ES-I3 (cell line): ENCODE measurements around the gene CAPN10.

Experiments
- H3K36me3 ChIP-seq: 2 replicates; pipeline ENCODE4 v1.6.1; 2013; ENCODE audit warnings: mild to moderate bottlenecking, low read length, control low read depth, moderate library complexity; ENCODE audit not compliant: insufficient read depth
- H3K4me1 ChIP-seq: 2 replicates; pipeline ENCODE4 v1.6.1; 2013; ENCODE audit warnings: mild to moderate bottlenecking, control low read depth, low read length; ENCODE audit not compliant: insufficient read depth
- H3K9ac ChIP-seq: 2 replicates; pipeline ENCODE4 v1.6.1; 2013; ENCODE audit warnings: low read depth, mild to moderate bottlenecking, low read length, moderate library complexity
- H3K9me3 ChIP-seq: 2 replicates; pipeline ENCODE4 v1.6.1; 2013; ENCODE audit warnings: mild to moderate bottlenecking, low read length, moderate library complexity; ENCODE audit not compliant: control insufficient read depth, insufficient read depth

The CAPN10 gene

GRCh38 chr2:240622060-240622411 is 35.5 kb downstream of the CAPN10 start:
- H3K9me3 ChIP-seq: peaks cover 4% of the 10 kb centered on the region; the same call in 1 of the 2 replicates
- no peaks in the 10 kb centered on the region for H3K36me3 ChIP-seq
- peaks cover 5% of the 10 kb centered on the region; the same call in 1 of the 2 replicates for H3K4me1 ChIP-seq
- no peak overlapping the region for H3K9ac ChIP-seq

DNA sequence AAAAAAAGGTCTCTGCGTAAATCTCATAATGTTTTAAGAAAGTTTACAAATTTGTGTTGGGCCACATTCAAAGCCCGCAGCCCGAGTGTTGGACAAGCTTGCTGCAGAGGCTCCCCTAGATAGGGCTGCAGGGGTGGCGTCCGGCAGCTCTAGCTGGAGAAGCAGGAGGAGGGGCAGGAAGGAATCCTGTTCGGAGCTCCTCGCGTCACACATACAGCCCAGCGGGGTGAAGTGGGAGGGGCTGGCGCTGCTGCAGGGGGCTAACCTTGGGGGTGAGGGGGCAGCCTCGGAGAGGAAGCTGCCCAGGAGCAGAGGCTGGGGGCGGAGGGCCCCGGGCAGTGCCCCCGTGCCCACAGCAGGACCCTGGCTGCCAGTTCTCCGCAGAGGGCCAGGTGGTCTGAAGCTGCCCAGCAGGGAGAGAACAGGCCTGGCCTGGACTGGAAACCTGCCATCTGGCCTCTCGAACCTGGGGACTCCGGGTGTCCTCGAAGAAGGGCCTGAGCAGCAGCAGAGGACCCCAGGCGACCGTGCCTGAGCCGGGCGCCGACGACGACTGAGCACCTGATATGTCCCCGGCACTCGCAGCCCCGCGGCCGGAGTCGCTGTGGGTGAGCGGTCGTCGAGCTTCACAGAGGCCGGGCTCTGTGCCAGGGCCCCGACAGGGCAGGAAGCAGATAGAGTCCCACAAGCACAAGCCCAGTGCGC is 36.1 kb downstream of the CAPN10 start:
- H3K9me3 ChIP-seq: peaks cover under 1% of the 10 kb centered on the region; the same call in 1 of the 2 replicates
- H3K4me1 ChIP-seq: peaks cover 5% of the 10 kb centered on the region; the same call in 1 of the 2 replicates
- H3K9ac ChIP-seq: no peak overlapping the region
- H3K36me3 ChIP-seq: no peaks in the 10 kb centered on the region

- Histone ChIP-seq H3K9me3 (no peaks in the 10 kb centered on the region), H3K4me1 (peaks cover 5% of the 10 kb centered on the region; the same call in 1 of the 2 replicates), H3K9ac (no peak overlapping the region), H3K36me3 (no peaks in the 10 kb centered on the region)
Measured at GRCh38 chr2:240623531-240624010, 37.0 kb downstream of the CAPN10 start.

DNA sequence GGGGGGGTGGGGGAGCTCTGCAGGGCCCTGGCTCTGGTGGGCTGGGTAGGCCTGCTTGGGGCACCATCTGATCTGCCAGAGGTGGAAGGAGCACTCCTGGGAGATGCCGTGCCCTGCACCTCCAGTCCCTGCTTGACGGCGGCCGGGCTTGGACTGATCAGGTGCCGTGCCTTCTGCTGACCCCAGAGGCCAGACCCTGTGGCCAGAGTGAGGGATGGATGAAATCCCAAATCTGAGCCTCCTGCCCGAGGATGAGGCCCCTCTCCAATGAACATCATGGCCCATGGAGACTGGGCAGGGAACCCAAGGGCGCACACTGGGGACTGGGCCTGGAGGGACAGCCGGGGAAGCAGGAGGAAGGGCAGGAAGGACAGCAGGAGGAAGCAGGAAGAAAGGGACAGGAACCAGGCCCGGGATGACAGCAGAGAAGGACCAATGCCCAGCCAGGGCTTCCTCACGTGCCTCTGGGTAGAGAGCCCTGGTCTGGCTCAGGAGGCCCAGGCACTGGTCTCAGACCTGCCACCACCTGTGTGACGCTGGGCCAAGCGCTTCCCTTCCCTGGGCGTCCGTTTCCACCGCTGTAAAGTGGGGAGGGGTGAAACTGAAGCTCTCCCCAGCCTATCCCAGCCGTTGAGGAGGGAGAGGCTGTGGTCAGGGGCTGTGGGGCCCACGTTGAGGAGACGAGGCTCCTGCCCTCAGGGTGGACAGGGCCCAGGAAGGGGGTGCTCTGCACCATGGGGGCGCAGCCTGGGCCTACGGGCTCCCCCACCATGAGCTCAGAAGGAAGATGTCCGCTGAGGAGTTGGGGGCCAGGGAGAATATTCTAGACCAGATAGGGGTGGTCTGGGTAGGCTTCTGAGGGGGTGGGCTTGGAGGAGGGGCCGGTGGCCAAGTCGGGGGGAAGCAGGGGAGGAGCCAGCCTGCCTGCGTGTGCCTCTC is 37.7 kb downstream of the CAPN10 start:
- Histone ChIP-seq H3K4me1 (peaks cover 5% of the 10 kb centered on the region; the same call in 1 of the 2 replicates), H3K9ac (no peak overlapping the region), H3K9me3 (no peaks in the 10 kb centered on the region), H3K36me3 (no peaks in the 10 kb centered on the region)

DNA sequence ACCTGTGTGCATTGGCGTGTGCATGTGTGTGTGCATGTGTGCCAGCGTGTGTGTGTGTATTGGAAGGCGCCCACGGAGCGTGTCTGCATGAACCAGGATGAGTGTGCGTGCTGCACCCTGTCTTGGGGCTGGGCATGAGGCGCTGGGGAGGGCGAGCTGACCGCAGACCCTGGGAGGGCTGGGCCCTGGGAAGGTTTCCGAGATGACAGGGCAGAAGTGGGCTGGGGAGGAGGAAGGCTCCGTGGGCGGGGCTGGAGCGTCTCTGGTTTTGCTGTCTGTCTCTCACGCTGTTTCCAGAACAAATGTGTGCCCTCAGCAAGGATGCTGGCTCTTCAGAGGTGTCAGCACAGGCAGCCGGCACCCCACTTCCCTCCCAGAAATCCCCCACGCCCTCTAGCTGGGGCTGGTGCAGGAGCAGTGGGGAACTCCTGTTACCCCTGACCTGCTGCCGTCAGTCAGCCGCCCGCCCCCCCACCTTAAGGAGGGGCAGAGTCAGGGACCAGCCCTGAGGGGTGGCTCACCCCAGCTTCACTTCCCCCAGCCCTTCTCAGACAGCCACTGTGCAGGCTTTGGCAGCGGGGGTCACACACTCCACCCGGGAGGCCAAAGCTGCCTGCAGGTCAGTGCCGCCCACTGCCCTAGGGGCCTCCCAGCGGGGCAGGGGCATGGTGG is 38.6 kb downstream of the CAPN10 start, which contains the start of gene GPR35:
TSS of gene GPR35 (plus strand) at position 531 of the 672 bp plus-strand sequence. CDS start 4,473 bp downstream, outside the sequence.
- Histone ChIP-seq H3K4me1 (peaks cover 5% of the 10 kb centered on the region; the same call in 1 of the 2 replicates), H3K9ac (no peak within 1 kb of the TSS), H3K36me3 (no peaks in the 10 kb centered on the region)

GRCh38 chr2:240626531-240627300 is 40.2 kb downstream of the CAPN10 start:
- Histone ChIP-seq H3K9me3 (no peaks in the 10 kb centered on the region), H3K36me3 (no peaks in the 10 kb centered on the region), H3K4me1 (peaks cover 5% of the 10 kb centered on the region; the same call in 1 of the 2 replicates), H3K9ac (no peak overlapping the region)

More for the DNA sequence above, 38.6 kb downstream of the CAPN10 start, which contains the start of gene GPR35:
- H3K9me3 ChIP-seq: no peaks in the 10 kb centered on the region

DNA sequence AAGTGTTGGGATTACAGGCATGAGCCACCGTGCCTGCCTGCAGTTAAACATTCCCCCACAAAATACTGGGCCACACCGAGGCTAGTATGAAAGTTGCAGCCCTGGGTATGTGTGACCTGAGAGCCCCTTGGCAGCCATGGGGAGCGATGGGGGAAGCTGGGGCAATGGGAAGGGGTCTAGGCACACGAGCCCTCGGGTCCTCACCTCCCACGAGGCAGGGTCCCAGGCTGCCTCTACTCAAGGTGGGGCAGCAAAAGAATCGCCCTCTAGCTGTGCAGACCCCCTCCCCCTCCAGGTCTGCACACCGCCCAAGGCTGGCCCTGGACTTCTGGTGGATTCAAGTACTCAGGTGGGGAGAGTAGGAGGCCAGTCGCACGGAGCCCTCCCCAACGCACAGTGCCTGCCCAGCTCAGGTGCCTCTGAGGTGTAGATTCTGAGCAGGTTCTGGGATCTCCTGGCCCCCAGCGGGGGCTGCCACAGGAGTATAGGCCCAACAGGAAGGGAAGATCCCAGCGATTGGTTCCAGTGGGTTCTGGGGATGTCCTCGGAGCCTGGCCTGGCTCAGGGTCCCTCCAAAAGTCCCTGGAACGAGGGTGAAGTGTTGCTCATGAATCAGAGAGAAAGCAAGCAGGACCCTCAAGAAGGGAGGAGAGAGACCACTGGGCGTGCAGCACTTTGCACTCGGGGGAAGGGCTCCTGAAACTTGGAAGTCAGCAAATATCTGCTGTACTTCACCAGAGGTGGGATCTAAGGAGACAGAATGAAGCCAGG is 41.4 kb downstream of the CAPN10 start:
- Histone ChIP-seq H3K9me3 (no peaks in the 10 kb centered on the region), H3K36me3 (no peaks in the 10 kb centered on the region), H3K9ac (no peak overlapping the region), H3K4me1 (peaks cover 5% of the 10 kb centered on the region; the same call in 1 of the 2 replicates)

DNA sequence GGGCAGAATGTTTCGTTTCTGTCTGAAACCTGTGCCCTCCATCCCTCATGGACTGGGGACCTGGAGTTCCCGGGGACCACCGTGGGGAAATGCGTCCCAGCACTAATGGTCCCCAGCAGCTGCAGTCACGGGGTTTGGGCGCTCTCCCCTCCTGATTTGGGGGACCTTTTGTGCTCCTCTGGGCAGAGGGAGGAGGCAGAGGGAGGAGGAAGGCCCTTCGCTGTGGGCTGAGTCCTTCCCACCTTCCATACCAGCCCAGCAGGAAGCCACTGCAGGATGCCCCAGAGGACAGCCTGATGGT is 41.9 kb downstream of the CAPN10 start:
- H3K36me3 ChIP-seq: no peaks in the 10 kb centered on the region
- H3K9me3 ChIP-seq: no peaks in the 10 kb centered on the region
- H3K4me1 ChIP-seq: peaks cover 5% of the 10 kb centered on the region; the same call in 1 of the 2 replicates
- no peak overlapping the region for H3K9ac ChIP-seq

GRCh38 chr2:240628808-240629618 is 42.5 kb downstream of the CAPN10 start:
- Histone ChIP-seq H3K4me1 (peaks cover 5% of the 10 kb centered on the region; the same call in 1 of the 2 replicates), H3K9ac (no peak overlapping the region), H3K36me3 (no peaks in the 10 kb centered on the region), H3K9me3 (no peaks in the 10 kb centered on the region; the same call in 1 of the 2 replicates)

DNA sequence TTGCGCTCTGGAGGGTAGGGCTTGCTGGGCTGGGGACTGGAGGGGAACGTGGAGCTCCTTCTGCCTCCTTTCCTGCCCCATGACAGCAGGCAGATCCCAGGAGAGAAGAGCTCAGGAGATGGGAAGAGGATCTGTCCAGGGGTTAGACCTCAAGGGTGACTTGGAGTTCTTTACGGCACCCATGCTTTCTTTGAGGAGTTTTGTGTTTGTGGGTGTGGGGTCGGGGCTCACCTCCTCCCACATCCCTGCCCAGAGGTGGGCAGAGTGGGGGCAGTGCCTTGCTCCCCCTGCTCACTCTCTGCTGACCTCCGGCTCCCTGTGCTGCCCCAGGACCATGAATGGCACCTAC is 43.1 kb downstream of the CAPN10 start:
- H3K4me1 ChIP-seq: peaks cover 5% of the 10 kb centered on the region; the same call in 1 of the 2 replicates
- H3K9ac ChIP-seq: no peak overlapping the region
- H3K36me3 ChIP-seq: no peaks in the 10 kb centered on the region
- peaks cover 5% of the 10 kb centered on the region for H3K9me3 ChIP-seq

DNA sequence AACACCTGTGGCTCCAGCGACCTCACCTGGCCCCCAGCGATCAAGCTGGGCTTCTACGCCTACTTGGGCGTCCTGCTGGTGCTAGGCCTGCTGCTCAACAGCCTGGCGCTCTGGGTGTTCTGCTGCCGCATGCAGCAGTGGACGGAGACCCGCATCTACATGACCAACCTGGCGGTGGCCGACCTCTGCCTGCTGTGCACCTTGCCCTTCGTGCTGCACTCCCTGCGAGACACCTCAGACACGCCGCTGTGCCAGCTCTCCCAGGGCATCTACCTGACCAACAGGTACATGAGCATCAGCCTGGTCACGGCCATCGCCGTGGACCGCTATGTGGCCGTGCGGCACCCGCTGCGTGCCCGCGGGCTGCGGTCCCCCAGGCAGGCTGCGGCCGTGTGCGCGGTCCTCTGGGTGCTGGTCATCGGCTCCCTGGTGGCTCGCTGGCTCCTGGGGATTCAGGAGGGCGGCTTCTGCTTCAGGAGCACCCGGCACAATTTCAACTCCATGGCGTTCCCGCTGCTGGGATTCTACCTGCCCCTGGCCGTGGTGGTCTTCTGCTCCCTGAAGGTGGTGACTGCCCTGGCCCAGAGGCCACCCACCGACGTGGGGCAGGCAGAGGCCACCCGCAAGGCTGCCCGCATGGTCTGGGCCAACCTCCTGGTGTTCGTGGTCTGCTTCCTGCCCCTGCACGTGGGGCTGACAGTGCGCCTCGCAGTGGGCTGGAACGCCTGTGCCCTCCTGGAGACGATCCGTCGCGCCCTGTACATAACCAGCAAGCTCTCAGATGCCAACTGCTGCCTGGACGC is 43.6 kb downstream of the CAPN10 start:
- Histone ChIP-seq H3K4me1 (peaks cover under 1% of the 10 kb centered on the region; the same call in 1 of the 2 replicates), H3K9ac (no peak overlapping the region), H3K36me3 (no peaks in the 10 kb centered on the region), H3K9me3 (peaks cover 6% of the 10 kb centered on the region)
